H1 (cell line): ENCODE data around the gene NRXN3. TPM values are rescaled to one million over a fixed set of nuclear protein-coding genes. Genes with fewer than 3 reads are reported as not detected.

ENCODE experiments used
- CTCF ChIA-PET: fragments of 300-600 bp; sonication (Branson Sonifier 250); formaldehyde crosslinking; loops from one replicate; lab custom pipeline; 2021; ENCODE audit not compliant: partially characterized antibody; lab: Charles Lee
- POLR2A ChIA-PET: fragments of 300-600 bp; sonication (Branson Sonifier 250); formaldehyde crosslinking; loops from one replicate; lab custom pipeline; 2021; ENCODE audit warnings: inconsistent platforms; ENCODE audit not compliant: partially characterized antibody; lab: Charles Lee
- DNase-seq, 2 experiments: peaks; one replicate each; pipeline versions ENCODE4 v3.0.0 to v3.0.0-alpha.2; 2010 to 2022; ENCODE audit warnings: low spot score in 2 of 2, low read depth in 1 of 2, mixed read lengths in 1 of 2
- FAIRE-seq: peaks from 2 replicates; lab custom pipeline; 2011; peaks lifted over from hg19 to GRCh38; lab: Jason Lieb, UNC
- H2AFZ ChIP-seq: 2 replicates; pipeline ENCODE4 v1.8.1; 2012; ENCODE audit warnings: low read length, inconsistent platforms
- H2AK5ac ChIP-seq: 2 replicates; pipeline ENCODE4 v1.6.1; 2013; ENCODE audit warnings: low read depth, low read length
- H2BK120ac ChIP-seq: replicated peaks from 2 replicates; pipeline ENCODE3; 2013; ENCODE audit warnings: low read depth, low read length, inconsistent platforms
- H2BK12ac ChIP-seq: 2 replicates; pipeline ENCODE4 v1.6.1; 2013; ENCODE audit warnings: low read depth, low read length
- H2BK15ac ChIP-seq: 2 replicates; pipeline ENCODE4 v1.6.1; 2013; ENCODE audit warnings: low read length
- H2BK20ac ChIP-seq: 2 replicates; pipeline ENCODE4 v1.6.1; 2013; ENCODE audit warnings: low read length
- H2BK5ac ChIP-seq: 2 replicates; pipeline ENCODE4 v1.6.1; 2013; ENCODE audit warnings: low read depth, low read length
- H3K14ac ChIP-seq: 2 replicates; pipeline ENCODE4 v1.6.1; 2013; ENCODE audit warnings: inconsistent platforms; ENCODE audit not compliant: insufficient read length
- H3K18ac ChIP-seq: 2 replicates; pipeline ENCODE4 v1.6.1; 2013; ENCODE audit warnings: low read length; ENCODE audit errors: extremely low read depth
- H3K23ac ChIP-seq: 2 replicates; pipeline ENCODE4 v1.6.1; 2013; ENCODE audit warnings: inconsistent platforms; ENCODE audit not compliant: insufficient read length
- H3K23me2 ChIP-seq: 2 replicates; pipeline ENCODE4 v1.6.1; 2013; ENCODE audit warnings: low read depth, low read length
- H3K27ac ChIP-seq: 2 replicates; pipeline ENCODE4 v1.6.1; 2011; ENCODE audit warnings: low read depth, low read length, inconsistent platforms
- H3K27me3 ChIP-seq, 4 experiments: replicated peaks in 1 of 4; 1 replicate in 1 of 4; 2 replicates in 3 of 4; pipeline versions ENCODE4 v1.6.1 to v1.8.1; 2011 to 2013; ENCODE audit warnings: low read length in 3 of 4, mild to moderate bottlenecking in 3 of 4, inconsistent platforms in 2 of 4, mixed read lengths in 2 of 4, moderate library complexity in 1 of 4; ENCODE audit not compliant: control insufficient read depth in 3 of 4, insufficient read depth in 3 of 4; ENCODE audit errors: extremely low read depth in 1 of 4
- H3K36me3 ChIP-seq, 4 experiments: 2 replicates each; pipeline versions ENCODE4 v1.6.1 to v1.8.1; 2011 to 2013; ENCODE audit warnings: mild to moderate bottlenecking in 4 of 4, low read length in 3 of 4, moderate library complexity in 2 of 4, control low read depth in 1 of 4, inconsistent platforms in 1 of 4; ENCODE audit not compliant: insufficient read depth in 4 of 4, control insufficient read depth in 2 of 4
- H3K4ac ChIP-seq: replicated peaks from 2 replicates; pipeline ENCODE3; 2013; ENCODE audit warnings: low read length, low read depth, mixed read lengths, inconsistent platforms; ENCODE audit not compliant: insufficient read length
- H3K4me1 ChIP-seq, 4 experiments: replicated peaks in 1 of 4; 1 replicate in 1 of 4; 2 replicates in 3 of 4; pipeline versions ENCODE4 v1.6.1 to v1.8.1; 2011 to 2013; ENCODE audit warnings: low read length in 3 of 4, inconsistent platforms in 2 of 4, mixed read lengths in 1 of 4; ENCODE audit not compliant: insufficient read depth in 4 of 4, control insufficient read depth in 3 of 4
- H3K4me2 ChIP-seq, 2 experiments: 2 replicates each; pipeline versions ENCODE4 v1.6.1 to v1.8.1; 2011 to 2013; ENCODE audit warnings: low read depth in 2 of 2, low read length in 2 of 2, control low read depth in 1 of 2, inconsistent platforms in 1 of 2, mild to moderate bottlenecking in 1 of 2; ENCODE audit not compliant: insufficient read depth in 1 of 2
- H3K4me3 ChIP-seq, 4 experiments: fragments of 200-600, 300-600 bp in 1 of 4; sonication (generic), shearing (Covaris generic), sonication (Bioruptor Twin) in 1 of 4; 2 replicates each; pipeline versions ENCODE4 v1.5.1 to v1.8.1; 2011 to 2016; ENCODE audit warnings: low read length in 4 of 4, low read depth in 3 of 4, control low read depth in 2 of 4, inconsistent platforms in 2 of 4, mild to moderate bottlenecking in 2 of 4, mixed read lengths in 1 of 4, moderate library complexity in 1 of 4; ENCODE audit not compliant: insufficient read depth in 2 of 4; ENCODE audit errors: extremely low read depth in 1 of 4
- H3K56ac ChIP-seq: replicated peaks from 2 replicates; pipeline ENCODE3; 2013; ENCODE audit warnings: low read depth, mild to moderate bottlenecking, mixed read lengths, low read length, inconsistent platforms; ENCODE audit not compliant: insufficient read length
- H3K79me1 ChIP-seq: 2 replicates; pipeline ENCODE4 v1.6.1; 2013; ENCODE audit warnings: low read depth, low read length, control low read depth
- H3K79me2 ChIP-seq, 2 experiments: 2 replicates each; pipeline versions ENCODE4 v1.6.1 to v1.8.1; 2012 to 2013; ENCODE audit warnings: low read length in 2 of 2, mild to moderate bottlenecking in 2 of 2, inconsistent platforms in 1 of 2; ENCODE audit not compliant: insufficient read depth in 2 of 2, control insufficient read depth in 1 of 2
- H3K9ac ChIP-seq, 4 experiments: replicated peaks in 1 of 4; 1 replicate in 1 of 4; 2 replicates in 3 of 4; pipeline versions ENCODE4 v1.6.1 to v1.8.1; 2011 to 2013; ENCODE audit warnings: low read depth in 3 of 4, low read length in 3 of 4, control low read depth in 2 of 4, mild to moderate bottlenecking in 2 of 4, moderate library complexity in 2 of 4, inconsistent platforms in 1 of 4; ENCODE audit errors: extremely low read depth in 1 of 4
- H3K9me3 ChIP-seq, 2 experiments: 2 replicates each; pipeline versions ENCODE4 v1.6.1 to v1.8.1; 2012 to 2013; ENCODE audit warnings: mild to moderate bottlenecking in 2 of 2, moderate library complexity in 2 of 2, control low read depth in 1 of 2, inconsistent platforms in 1 of 2, low read depth in 1 of 2, low read length in 1 of 2, mixed read lengths in 1 of 2; ENCODE audit not compliant: insufficient read depth in 2 of 2
- H4K20me1 ChIP-seq, 2 experiments: replicated peaks in 1 of 2; 2 replicates each; pipeline versions ENCODE3 to v1.8.1; 2011 to 2013; ENCODE audit warnings: inconsistent platforms in 2 of 2, low read length in 2 of 2, mild to moderate bottlenecking in 1 of 2; ENCODE audit not compliant: insufficient read depth in 2 of 2, control insufficient read depth in 1 of 2
- H4K5ac ChIP-seq: 2 replicates; pipeline ENCODE4 v1.6.1; 2013; ENCODE audit warnings: low read length, low read depth, mixed read lengths, inconsistent platforms; ENCODE audit not compliant: insufficient read length
- H4K8ac ChIP-seq: 2 replicates; pipeline ENCODE4 v1.8.0; 2013; ENCODE audit warnings: mild to moderate bottlenecking, moderate library complexity, low read length, inconsistent platforms; ENCODE audit not compliant: insufficient read depth; ENCODE audit errors: extremely low read depth
- H4K91ac ChIP-seq: replicated peaks from 2 replicates; pipeline ENCODE3; 2013; ENCODE audit warnings: low read length, mixed read lengths, inconsistent platforms; ENCODE audit not compliant: insufficient read length
- BACH1 ChIP-seq: IDR thresholded peaks from 2 replicates; pipeline ENCODE4 v1.6.1; 2012; ENCODE audit warnings: low read length, improper control_type of control experiment
- FOSL1 ChIP-seq: IDR thresholded peaks from 2 replicates; pipeline ENCODE4 v1.6.1; 2011; ENCODE audit warnings: mild to moderate bottlenecking, low read depth, low read length, moderate library complexity; ENCODE audit not compliant: insufficient read depth
- HDAC2 ChIP-seq, 2 experiments: fragments of 300-600 bp in 1 of 2; sonication (generic) in 1 of 2; IDR thresholded peaks; 2 replicates each; pipeline ENCODE4 v1.6.1; 2011 to 2012; ENCODE audit warnings: low read depth in 2 of 2, low read length in 2 of 2, mild to moderate bottlenecking in 2 of 2, moderate library complexity in 2 of 2, borderline replicate concordance in 1 of 2, inconsistent platforms in 1 of 2
- POU5F1 ChIP-seq: IDR thresholded peaks from 2 replicates; pipeline ENCODE4 v1.6.1; 2011; ENCODE audit warnings: low read depth, mild to moderate bottlenecking, low read length, moderate library complexity
- SIRT6 ChIP-seq: IDR thresholded peaks from one replicate; pipeline ENCODE4 v1.7.1; 2012; ENCODE audit warnings: low read length, inconsistent platforms
- WGBS, 2 experiments: shearing (Covaris generic) in 1 of 2; methylation state at CpG; one replicate each; pipeline versions ENCODE4 v1.1.6 to v1.1.7; 2013 to 2015; ENCODE audit warnings: low lambda C conversion rate in 2 of 2, mixed read lengths in 2 of 2, inconsistent platforms in 1 of 2, low coverage in 1 of 2, missing lambda C conversion rate in 1 of 2; ENCODE audit not compliant: insufficient replicate concordance in 2 of 2, insufficient coverage in 1 of 2, insufficient read length in 1 of 2; ENCODE audit errors: extremely low coverage in 1 of 2, missing lambda C conversion rate in 1 of 2; 5-methylcytosine and 5-hydroxymethylcytosine counted together
- polyA plus RNA-seq, 7 experiments: library from polyadenylated mRNA; depleted of rRNA in 3 of 7; stranded (reverse) in 5 of 7; unstranded in 2 of 7; fragments of >200 nt in 5 of 7; fragments of 200-250 nt in 2 of 7; gene quantifications; 1 replicate in 5 of 7; 2 replicates in 1 of 7; 4 replicates in 1 of 7; pipeline versions ENCODE4 v1.2.1 to v1.2.3, GENCODE V29; 2011 to 2013; ENCODE audit warnings: missing spikeins in 2 of 7, mixed read lengths in 2 of 7
- total RNA-seq: library from RNA; stranded (reverse); fragmentation: NEBNext Ultra II Directional; extraction: Animal tissue kit (Norgen Biotek cat#: 25700); gene quantifications from 2 replicates; pipeline ENCODE4 v1.2.1, GENCODE V29; 2021
- TF ChIP-seq, protein P1 (sequence below): IDR thresholded peaks from 2 replicates; pipeline ENCODE4 v1.6.1; 2012; ENCODE audit warnings: inconsistent platforms

Gene NRXN3
- total and polyA plus RNA-seq, 2 of the 8 experiments (the other 6 are each of a cell fraction or from before 2014, with no cell fraction given): 2.6 to 4.1 TPM

DNA sequence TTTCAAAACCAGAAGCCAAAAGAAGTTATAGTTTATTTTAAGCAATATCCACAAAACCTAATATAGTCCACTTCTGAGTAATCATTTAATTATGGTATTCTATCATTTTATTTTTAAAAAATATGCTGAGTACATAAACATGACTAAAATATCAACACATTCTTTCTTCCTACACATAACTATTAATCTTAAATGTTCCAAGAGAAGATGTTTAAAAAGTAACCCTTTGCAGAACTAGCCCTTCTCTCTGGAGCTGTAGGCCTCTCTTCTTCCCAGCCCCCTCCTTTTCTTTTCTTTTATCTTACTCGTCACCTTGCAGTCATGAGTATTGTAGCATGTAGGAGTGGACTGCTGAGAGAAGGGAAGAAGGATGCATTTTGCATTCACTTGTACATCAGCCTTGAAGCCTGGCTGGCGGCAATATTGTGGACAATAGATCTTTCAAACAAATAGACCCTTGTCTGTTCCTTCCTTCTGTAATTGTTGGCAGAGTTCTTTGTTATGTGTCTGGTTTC, 941.9 kb downstream of the NRXN3 start:
- no peak overlapping the region for H2BK120ac ChIP-seq
- no peak overlapping the region for H3K23ac ChIP-seq
- no peaks in the 10 kb centered on the region for H3K9me3 ChIP-seq
- H3K4me3 ChIP-seq: no peak overlapping the region
- H3K4ac ChIP-seq: no peak overlapping the region
- no peak overlapping the region for H4K5ac ChIP-seq
- POLR2A ChIA-PET: no interaction called here
- no peak overlapping the region for H3K9ac ChIP-seq
- H3K4me1 ChIP-seq: no peaks in the 10 kb centered on the region
- H3K36me3 ChIP-seq: no peaks in the 10 kb centered on the region
- CTCF ChIA-PET: interaction anchor here (0.6 to 1.0 kb wide), 2 partner anchors 9 to 565 kb away, joined by 3 to 4 read pairs; no protein-coding TSS in a partner anchor
- H2AK5ac ChIP-seq: no peak overlapping the region
- TF ChIP-seq HDAC2 (IDR thresholded peaks at IDR 0.05; ENCODE audit: borderline replicate concordance in 1 of 2, low read depth in 2 of 2, low read length in 2 of 2) (no peak), SIRT6 (no peak), FOSL1 (no peak), BACH1 (no peak), POU5F1 (no peak)
- TF ChIP-seq, protein P1, sequence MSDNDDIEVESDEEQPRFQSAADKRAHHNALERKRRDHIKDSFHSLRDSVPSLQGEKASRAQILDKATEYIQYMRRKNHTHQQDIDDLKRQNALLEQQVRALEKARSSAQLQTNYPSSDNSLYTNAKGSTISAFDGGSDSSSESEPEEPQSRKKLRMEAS: no peak
- no peak overlapping the region for H4K91ac ChIP-seq
- no peak overlapping the region for H2BK12ac ChIP-seq
- no peaks in the 10 kb centered on the region for H3K23me2 ChIP-seq
- DNase-seq (no peak), FAIRE-seq (no peak)
- no peak overlapping the region for H2BK20ac ChIP-seq
- H3K56ac ChIP-seq: no peak overlapping the region
- no peak overlapping the region for H2AFZ ChIP-seq
- no peaks in the 10 kb centered on the region for H3K79me1 ChIP-seq
- H3K4me2 ChIP-seq: no peak overlapping the region
- H2BK5ac ChIP-seq: no peak overlapping the region
- H3K27me3 ChIP-seq: no peaks in the 10 kb centered on the region
- H3K79me2 ChIP-seq: no peaks in the 10 kb centered on the region
- no peak overlapping the region for H3K14ac ChIP-seq
- H2BK15ac ChIP-seq: no peak overlapping the region
- no peak overlapping the region for H4K8ac ChIP-seq
- no peak overlapping the region for H3K27ac ChIP-seq
- 43% methylated on average over 2 of the region's 2 CpGs; no CpG with 5 or more reads in 1 of the 2 experiments for WGBS, 2 experiments
- H4K20me1 ChIP-seq: no peaks in the 10 kb centered on the region
- H3K18ac ChIP-seq: no peak overlapping the region
